ENCODE data around the gene ABCC11.

ABCC11 gene

DNA sequence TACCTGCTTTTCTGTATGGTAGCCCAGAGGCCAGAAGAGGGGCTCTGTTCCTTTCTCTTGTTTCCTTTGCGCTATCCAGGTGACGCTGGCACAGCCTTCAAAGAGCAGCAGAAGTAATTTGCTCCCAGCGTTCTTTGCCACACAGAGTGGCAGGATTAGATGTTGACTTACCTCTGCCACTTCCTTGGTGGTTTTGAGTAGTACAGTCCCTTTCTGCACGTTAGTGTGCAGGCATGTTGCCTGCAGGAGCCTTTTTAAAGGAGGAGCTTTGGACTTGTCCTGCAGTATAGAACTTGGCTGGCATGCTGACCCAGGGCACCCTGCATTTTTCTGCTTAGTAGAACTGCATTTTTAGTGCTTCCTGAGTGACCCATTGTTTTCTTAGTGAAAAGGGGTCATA lies at the start of gene ABCC11:
TSS of gene ABCC11 (minus strand) at position 229 of the 400 bp plus-strand sequence. CDS start 15,618 bp downstream, outside the sequence.
- H3K4me3 Mint-ChIP-seq = peak within 1 kb of the TSS; percentile 54
- H3K27ac Mint-ChIP-seq = no peak within 1 kb of the TSS
- H3K36me3 Mint-ChIP-seq (ENCODE audit: low read depth) = peaks cover 11% of the 10 kb centered on the region
- H3K27me3 Mint-ChIP-seq (ENCODE audit: low read depth) = no peaks in the 10 kb centered on the region
- peaks cover 30% of the 10 kb centered on the region for H3K4me1 Mint-ChIP-seq (ENCODE audit: low read depth)
- no peaks in the 10 kb centered on the region for H3K9me3 Mint-ChIP-seq

DNA sequence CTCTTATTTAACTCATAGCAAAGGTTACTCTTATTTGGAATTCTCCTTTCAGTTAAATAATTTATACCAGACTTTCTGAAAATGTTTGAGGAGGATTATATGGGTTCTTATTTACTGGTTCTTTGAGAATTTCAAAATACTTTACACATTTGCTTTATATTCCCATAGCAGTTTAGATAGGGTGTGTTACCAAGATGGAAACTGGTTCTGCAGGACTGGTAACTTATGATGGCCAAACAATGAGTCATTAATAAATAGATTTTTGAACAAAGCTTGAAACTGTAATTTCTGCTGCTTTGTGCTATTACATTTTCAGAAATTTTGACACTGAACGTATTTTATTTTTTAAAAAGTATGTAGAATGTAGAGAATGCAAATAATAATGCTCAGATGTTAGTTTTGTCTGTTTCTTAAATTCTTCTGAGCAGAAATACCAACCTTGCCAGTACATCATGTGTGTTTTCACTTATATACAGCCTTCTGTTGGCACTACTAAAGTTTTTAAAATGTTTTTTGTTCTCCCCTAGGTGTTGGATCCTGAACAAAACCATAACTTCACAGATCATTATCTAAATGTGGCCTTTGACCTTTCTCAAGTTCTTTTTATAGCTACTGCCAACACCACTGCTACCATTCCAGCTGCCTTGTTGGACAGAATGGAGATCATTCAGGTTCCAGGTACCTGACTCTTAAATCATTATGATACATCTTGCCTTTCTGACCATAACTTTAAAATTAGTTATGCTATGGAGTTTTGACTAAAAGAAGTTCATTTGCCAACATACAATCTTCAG lies 48.3 kb upstream of the ABCC11 start:
- Mint-ChIP-seq H3K4me1 (ENCODE audit: low read depth) (peaks cover 7% of the 10 kb centered on the region), H3K36me3 (ENCODE audit: low read depth) (peaks cover 28% of the 10 kb centered on the region), H3K9me3 (peaks cover 3% of the 10 kb centered on the region)

DNA sequence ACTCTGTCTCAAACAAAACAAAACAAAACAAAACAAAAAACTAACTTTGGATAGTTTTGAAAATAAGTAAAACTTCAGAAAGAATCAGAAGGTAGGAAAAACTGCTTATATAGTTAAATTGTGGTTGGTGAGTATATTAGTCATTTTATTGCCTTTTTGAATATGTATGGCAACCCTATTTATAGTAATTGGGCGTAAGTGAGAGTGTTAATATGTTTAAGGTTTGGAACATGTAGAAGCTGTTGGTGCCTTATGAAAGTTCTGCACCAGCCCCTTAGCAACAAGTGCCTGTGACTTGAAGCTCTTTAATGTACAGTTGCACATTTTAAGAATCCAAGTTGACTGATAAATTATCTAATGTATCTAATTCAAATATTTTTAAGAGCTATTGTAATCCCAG lies 47.4 kb upstream of the ABCC11 start:
- Mint-ChIP-seq H3K27ac (no peak overlapping the region), H3K4me1 (ENCODE audit: low read depth) (peaks cover 12% of the 10 kb centered on the region), H3K9me3 (peaks cover 3% of the 10 kb centered on the region), H3K4me3 (no peak overlapping the region), H3K36me3 (ENCODE audit: low read depth) (peaks cover 26% of the 10 kb centered on the region), H3K27me3 (ENCODE audit: low read depth) (no peaks in the 10 kb centered on the region)

More for the DNA sequence above, 48.3 kb upstream of the ABCC11 start:
- Mint-ChIP-seq H3K27me3 (ENCODE audit: low read depth) (no peaks in the 10 kb centered on the region), H3K27ac (no peak overlapping the region), H3K4me3 (no peak overlapping the region)

DNA sequence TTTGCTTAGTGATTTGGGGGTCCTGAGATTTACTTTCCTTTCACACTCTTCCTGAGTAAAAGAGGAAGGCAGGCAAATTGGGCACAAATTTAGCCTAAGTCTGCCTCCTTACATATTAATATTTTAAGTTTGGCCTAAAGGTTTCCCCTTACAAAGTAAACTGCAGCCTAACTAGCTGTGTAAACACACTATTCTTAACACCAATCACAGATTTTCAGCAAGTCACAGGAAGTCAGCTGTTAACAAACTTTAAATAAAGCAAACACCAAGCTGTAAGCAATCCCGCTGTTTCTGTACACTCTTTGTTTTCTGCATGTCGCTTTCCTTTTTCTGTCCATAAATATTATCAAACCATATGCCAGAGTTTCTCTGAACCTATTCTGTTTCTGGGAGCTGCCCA lies 45.1 kb upstream of the ABCC11 start:
- peaks cover 12% of the 10 kb centered on the region for H3K4me1 Mint-ChIP-seq (ENCODE audit: low read depth)
- H3K9me3 Mint-ChIP-seq = peaks cover 7% of the 10 kb centered on the region
- no peaks in the 10 kb centered on the region for H3K27me3 Mint-ChIP-seq (ENCODE audit: low read depth)
- no peak overlapping the region for H3K4me3 Mint-ChIP-seq
- no peak overlapping the region for H3K27ac Mint-ChIP-seq
- peaks cover 30% of the 10 kb centered on the region for H3K36me3 Mint-ChIP-seq (ENCODE audit: low read depth)

DNA sequence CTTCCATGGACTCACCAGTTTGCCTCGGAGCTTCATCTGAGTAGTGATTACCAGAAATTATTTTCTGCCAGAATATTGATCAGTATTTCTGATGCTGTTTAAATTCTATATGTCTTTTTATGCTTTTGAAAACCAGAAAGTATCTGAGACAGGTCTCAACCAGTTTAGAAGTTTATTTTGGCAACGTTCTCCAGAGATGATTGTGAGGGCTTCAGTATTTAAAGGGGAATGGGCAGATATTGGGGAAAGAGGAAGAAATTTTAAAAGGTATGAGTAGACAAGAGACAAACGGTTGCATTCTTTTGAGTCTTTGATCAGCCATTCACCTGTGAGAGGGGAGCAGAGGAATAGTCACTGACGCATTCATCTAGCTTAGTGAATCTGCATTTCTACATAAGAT lies 44.4 kb upstream of the ABCC11 start:
- Mint-ChIP-seq H3K36me3 (ENCODE audit: low read depth) (peaks cover 36% of the 10 kb centered on the region), H3K27me3 (ENCODE audit: low read depth) (no peaks in the 10 kb centered on the region), H3K9me3 (peaks cover 14% of the 10 kb centered on the region), H3K27ac (no peak overlapping the region), H3K4me1 (ENCODE audit: low read depth) (peaks cover 12% of the 10 kb centered on the region), H3K4me3 (no peak overlapping the region)

DNA sequence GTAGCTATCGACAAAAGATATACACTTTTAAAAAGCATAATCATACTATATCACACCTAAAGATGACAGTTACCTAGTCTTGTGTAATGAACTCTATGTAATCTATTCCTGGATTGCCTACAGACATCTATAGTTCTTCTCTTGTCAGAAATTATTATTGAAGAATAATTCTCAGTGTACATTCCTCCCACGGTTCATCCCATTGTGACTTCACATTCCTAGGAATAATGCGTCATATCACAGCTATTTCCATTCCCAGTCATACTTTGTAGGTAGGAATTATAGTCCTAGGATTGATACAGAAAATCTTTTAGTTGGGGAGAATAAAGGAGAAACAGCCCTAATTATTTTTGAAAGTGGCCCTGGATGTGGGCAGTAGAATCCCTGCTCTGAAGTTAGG lies 44.0 kb upstream of the ABCC11 start:
- no peak overlapping the region for H3K4me3 Mint-ChIP-seq
- H3K36me3 Mint-ChIP-seq (ENCODE audit: low read depth) = peaks cover 39% of the 10 kb centered on the region
- peaks cover 15% of the 10 kb centered on the region for H3K9me3 Mint-ChIP-seq
- no peaks in the 10 kb centered on the region for H3K27me3 Mint-ChIP-seq (ENCODE audit: low read depth)
- no peak overlapping the region for H3K27ac Mint-ChIP-seq
- peaks cover 12% of the 10 kb centered on the region for H3K4me1 Mint-ChIP-seq (ENCODE audit: low read depth)

DNA sequence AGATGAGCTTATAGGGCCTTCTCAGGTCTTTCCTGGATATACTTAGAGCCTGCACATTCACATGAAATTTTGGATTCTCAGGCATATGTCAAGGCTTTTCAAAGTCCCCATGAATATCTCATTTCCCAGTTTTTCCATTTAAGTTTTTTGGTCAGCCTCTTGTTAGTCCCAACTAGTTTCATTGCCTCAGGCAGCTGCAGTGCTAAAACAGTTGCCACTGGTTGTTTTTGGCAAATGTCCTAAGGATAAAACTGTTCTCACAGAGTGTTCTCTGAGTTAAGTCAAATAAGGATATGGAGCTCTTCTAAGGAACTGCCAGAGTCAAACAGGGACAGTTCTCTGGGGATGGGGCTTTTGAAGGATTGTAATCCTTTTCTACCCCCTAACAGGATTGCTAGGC lies 39.9 kb upstream of the ABCC11 start:
- H3K36me3 Mint-ChIP-seq (ENCODE audit: low read depth) = peaks cover 52% of the 10 kb centered on the region
- H3K27ac Mint-ChIP-seq = no peak overlapping the region

DNA sequence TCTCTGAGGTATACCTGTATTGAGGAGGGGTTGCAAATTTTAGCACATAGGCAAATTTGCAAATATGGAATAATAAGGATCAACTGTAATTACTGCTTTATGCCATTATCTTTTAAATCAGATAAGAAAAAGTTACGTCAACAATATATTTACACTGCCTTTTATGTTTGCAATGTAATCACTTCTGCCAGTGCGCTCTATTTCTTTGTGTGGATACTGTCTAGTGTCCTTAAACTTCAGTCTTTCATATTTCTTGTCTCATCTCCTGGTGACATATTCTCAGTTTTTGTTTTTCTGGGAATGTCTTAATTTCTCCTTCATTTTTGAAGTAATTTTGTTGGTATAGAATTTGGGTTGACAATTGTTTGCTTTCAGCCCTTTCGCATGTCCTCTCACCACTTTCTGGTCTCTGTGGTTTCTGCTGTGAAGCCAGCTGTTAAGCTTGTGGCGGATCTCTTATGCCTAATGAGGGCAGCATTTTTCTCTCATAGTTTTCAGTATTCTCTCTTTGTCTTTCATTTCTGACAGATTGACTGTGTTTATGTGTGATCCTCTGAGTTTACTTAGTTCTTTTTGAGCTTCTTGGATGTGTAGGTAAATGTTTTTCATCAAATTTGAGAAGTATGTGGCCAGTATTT lies 37.6 kb upstream of the ABCC11 start:
- H3K27ac Mint-ChIP-seq = no peak overlapping the region
- peaks cover 15% of the 10 kb centered on the region for H3K9me3 Mint-ChIP-seq
- no peaks in the 10 kb centered on the region for H3K27me3 Mint-ChIP-seq (ENCODE audit: low read depth)
- H3K4me1 Mint-ChIP-seq (ENCODE audit: low read depth) = peaks cover 19% of the 10 kb centered on the region
- H3K36me3 Mint-ChIP-seq (ENCODE audit: low read depth) = peaks cover 49% of the 10 kb centered on the region
- H3K4me3 Mint-ChIP-seq = no peak overlapping the region

More for the DNA sequence above, 39.9 kb upstream of the ABCC11 start:
- Mint-ChIP-seq H3K4me1 (ENCODE audit: low read depth) (peaks cover 26% of the 10 kb centered on the region), H3K27me3 (ENCODE audit: low read depth) (no peaks in the 10 kb centered on the region), H3K9me3 (peaks cover 15% of the 10 kb centered on the region), H3K4me3 (no peak overlapping the region)

DNA sequence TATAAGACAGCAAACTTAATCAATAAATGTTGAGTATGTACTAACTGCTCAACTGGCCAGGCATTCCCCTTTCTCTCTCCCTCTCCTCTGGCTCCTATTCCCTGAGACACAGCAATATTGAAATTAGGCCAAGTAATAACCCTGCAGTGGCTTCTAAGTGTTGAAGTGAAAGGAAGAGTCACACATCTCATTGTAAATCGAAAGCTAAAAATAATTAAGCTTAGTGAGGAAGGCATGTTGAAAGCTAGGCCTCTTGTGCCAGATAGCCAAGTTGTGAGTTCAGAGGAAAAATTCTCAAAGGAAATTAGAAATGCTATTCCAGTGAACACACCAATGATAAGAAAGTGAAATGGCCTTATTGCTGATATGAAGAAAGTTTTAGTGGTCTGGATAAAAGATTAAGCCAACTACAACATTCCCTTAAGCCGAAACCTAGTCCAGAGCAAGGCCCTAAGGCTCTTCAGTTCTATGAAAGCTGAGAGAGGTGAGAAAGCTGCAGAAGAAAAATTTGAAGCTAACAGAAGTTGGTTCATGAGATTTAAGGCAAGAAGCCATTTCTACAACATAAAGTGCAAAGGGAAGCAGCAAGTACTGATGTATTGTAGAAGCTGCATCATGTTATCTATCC lies 35.4 kb upstream of the ABCC11 start:
- Mint-ChIP-seq H3K27me3 (ENCODE audit: low read depth) (no peaks in the 10 kb centered on the region), H3K36me3 (ENCODE audit: low read depth) (peaks cover 57% of the 10 kb centered on the region), H3K4me3 (no peak overlapping the region), H3K9me3 (peaks cover 14% of the 10 kb centered on the region), H3K27ac (no peak overlapping the region), H3K4me1 (ENCODE audit: low read depth) (peaks cover 21% of the 10 kb centered on the region)

DNA sequence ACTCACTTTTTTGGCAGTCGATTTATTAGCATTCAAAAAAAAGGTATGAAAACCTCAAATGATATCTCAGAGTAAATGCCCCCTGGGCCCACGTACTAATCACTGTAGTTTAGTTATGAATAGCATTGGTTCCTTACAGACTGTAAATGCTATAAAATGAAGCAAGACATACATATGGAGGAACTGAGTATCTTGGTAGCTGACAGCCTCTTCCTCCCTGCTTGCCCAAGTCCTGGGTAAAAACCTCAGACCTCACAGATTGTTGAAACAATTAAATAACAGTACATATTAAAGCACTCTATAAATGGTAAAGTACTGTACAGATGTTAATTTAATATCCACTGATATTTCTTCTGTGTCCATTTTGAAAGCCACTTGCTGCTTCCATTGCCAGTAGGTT lies 33.2 kb upstream of the ABCC11 start:
- H3K36me3 Mint-ChIP-seq (ENCODE audit: low read depth) = peaks cover 43% of the 10 kb centered on the region
- no peaks in the 10 kb centered on the region for H3K9me3 Mint-ChIP-seq
- H3K4me3 Mint-ChIP-seq = no peak overlapping the region
- H3K4me1 Mint-ChIP-seq (ENCODE audit: low read depth) = peaks cover 21% of the 10 kb centered on the region
- H3K27me3 Mint-ChIP-seq (ENCODE audit: low read depth) = no peaks in the 10 kb centered on the region
- H3K27ac Mint-ChIP-seq = no peak overlapping the region

DNA sequence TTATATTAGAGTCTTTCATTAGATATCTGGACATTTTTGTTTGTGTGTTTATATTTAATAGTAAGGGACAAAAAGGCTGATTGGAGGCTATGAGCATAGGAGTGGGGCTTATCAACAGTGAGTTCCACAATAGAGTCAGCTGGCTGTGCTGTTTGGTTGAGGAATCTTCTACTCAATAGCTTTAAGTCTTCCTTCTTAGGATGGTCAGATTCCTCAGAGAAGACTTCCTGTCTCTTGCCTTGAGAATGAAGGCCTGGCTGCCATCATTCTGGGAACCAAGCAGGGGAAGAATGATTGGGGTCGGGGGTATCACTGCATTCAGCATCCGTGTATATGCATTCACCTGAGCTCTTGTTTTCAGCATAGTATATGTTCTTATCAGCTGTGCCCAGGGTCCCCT lies 31.9 kb upstream of the ABCC11 start:
- Mint-ChIP-seq H3K9me3 (no peaks in the 10 kb centered on the region), H3K27ac (no peak overlapping the region), H3K36me3 (ENCODE audit: low read depth) (peaks cover 37% of the 10 kb centered on the region), H3K27me3 (ENCODE audit: low read depth) (no peaks in the 10 kb centered on the region), H3K4me1 (ENCODE audit: low read depth) (peaks cover 12% of the 10 kb centered on the region), H3K4me3 (no peak overlapping the region)

DNA sequence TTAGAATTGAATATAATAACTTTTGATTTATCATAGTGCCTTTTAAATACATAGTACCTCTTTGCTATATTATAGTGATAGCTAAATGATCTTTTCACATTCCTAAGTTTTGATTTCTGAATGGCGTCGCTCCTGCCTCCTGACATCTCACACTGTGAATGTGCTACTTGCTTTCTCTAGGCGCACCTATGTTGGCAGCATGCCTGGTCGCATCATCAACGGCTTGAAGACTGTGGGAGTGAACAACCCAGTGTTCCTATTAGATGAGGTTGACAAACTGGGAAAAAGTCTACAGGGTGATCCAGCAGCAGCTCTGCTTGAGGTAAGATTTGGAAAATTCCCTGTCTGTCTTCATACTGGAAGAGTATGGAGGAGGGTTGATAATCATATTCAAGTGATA lies 29.8 kb upstream of the ABCC11 start:
- Mint-ChIP-seq H3K27ac (no peak overlapping the region), H3K9me3 (no peaks in the 10 kb centered on the region), H3K4me3 (no peak overlapping the region), H3K36me3 (ENCODE audit: low read depth) (peaks cover 28% of the 10 kb centered on the region), H3K4me1 (ENCODE audit: low read depth) (peaks cover 5% of the 10 kb centered on the region), H3K27me3 (ENCODE audit: low read depth) (no peaks in the 10 kb centered on the region)

DNA sequence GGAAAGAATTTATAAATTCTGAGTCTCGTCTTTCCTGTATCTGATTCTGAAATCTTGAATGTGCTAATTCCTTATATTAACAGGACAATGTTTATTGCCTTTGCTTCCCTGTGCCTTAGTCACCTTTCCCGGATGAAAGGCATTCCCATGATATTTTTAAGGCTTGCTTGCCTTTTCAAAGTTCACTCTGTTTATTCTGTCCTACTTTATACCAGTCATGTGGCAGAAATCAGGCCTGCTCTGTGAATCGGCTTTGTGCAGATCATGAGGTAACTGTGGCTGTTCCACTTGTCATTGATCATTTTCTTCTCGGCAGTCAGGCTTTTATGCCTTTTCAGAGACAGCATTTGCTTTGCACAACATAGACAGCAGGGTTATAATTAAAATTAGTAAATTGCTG lies 28.8 kb upstream of the ABCC11 start:
- Mint-ChIP-seq H3K36me3 (ENCODE audit: low read depth) (peaks cover 28% of the 10 kb centered on the region), H3K4me1 (ENCODE audit: low read depth) (peaks cover 5% of the 10 kb centered on the region), H3K27me3 (ENCODE audit: low read depth) (no peaks in the 10 kb centered on the region), H3K4me3 (no peak overlapping the region), H3K27ac (no peak overlapping the region), H3K9me3 (no peaks in the 10 kb centered on the region)

DNA sequence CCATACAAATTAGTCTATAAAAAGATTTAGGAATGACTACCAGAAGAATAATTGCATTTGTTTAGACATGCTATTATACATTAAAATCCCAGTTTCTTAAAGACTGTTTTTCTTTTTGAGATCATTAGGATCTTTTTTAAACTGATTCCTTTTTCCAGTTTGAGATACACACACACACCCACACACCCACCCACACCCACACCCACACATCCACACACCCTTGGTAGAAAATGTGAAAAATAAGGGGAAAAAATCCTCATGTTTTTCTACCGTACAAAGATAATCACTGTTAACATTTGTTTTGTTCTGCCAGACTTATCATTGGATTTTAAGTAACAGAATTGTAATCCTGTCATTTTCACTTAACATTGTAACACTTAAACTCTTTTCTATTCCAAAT lies 27.1 kb upstream of the ABCC11 start:
- no peak overlapping the region for H3K4me3 Mint-ChIP-seq
- no peak overlapping the region for H3K27ac Mint-ChIP-seq
- H3K27me3 Mint-ChIP-seq (ENCODE audit: low read depth) = no peaks in the 10 kb centered on the region
- H3K36me3 Mint-ChIP-seq (ENCODE audit: low read depth) = peaks cover 20% of the 10 kb centered on the region
- no peaks in the 10 kb centered on the region for H3K9me3 Mint-ChIP-seq
- peaks cover 2% of the 10 kb centered on the region for H3K4me1 Mint-ChIP-seq (ENCODE audit: low read depth)

Data from T-helper 1 cell treated with Interleukin-12 subunit alpha and Interleukin-12 subunit beta and Interleukin-4 antibody, amounts not matched to agents 30 μg/mL and 1 μg/mL, for 36 hours (primary cell).